Measurements from ENCODE around the gene RAB36. TPM values are rescaled to one million over a fixed set of nuclear protein-coding genes. Genes with fewer than 3 reads are reported as not detected.

The RAB36 gene
- total and polyA plus RNA-seq, 4 donors: 1.0 to 3.2 (median 2.0) TPM

Other genes with a start within 250 kb of the RAB36 start
- 1 to 10 TPM; 5.8 to 6.1 TPM for gene GNAZ, start 75.0 kb upstream of the RAB36 start, total RNA-seq
- 1 to 10 TPM in 1 of 2 donors, under 1 TPM in 1; 0.84 to 1.4 TPM for gene GNAZ, start 75.0 kb upstream of the RAB36 start, polyA plus RNA-seq
- 1 to 10 TPM in 1 of 2 donors, under 1 TPM in 1; 0.78 to 1.2 TPM for gene RSPH14, start 3.5 kb upstream of the RAB36 start, total RNA-seq
- not detected for gene RSPH14, start 3.5 kb upstream of the RAB36 start, polyA plus RNA-seq
- gene BCR, start 35.0 kb downstream of the RAB36 start, total RNA-seq: 100 to 1,000 TPM; 113 to 120 TPM
- 10 to 100 TPM in 1 of 2 donors, 1 to 10 TPM in 1; 5.3 to 30.1 TPM for gene BCR, start 35.0 kb downstream of the RAB36 start, polyA plus RNA-seq

All from aorta (tissue), 4 donors.